NCI-H146 treated with DMSO at 0.1 percent for 48 hours (cell line): Measurements from ENCODE around the gene CHIT1.

ENCODE experiments used
- DNase-seq: peaks from one replicate; lab custom pipeline; 2025; ENCODE audit not compliant: unreplicated experiment; lab: John Stamatoyannopoulos, UW

CHIT1 gene

GRCh38 chr1:203189951-203190352 lies 39.5 kb downstream of the CHIT1 start:
- DNase-seq, result no peak

DNA sequence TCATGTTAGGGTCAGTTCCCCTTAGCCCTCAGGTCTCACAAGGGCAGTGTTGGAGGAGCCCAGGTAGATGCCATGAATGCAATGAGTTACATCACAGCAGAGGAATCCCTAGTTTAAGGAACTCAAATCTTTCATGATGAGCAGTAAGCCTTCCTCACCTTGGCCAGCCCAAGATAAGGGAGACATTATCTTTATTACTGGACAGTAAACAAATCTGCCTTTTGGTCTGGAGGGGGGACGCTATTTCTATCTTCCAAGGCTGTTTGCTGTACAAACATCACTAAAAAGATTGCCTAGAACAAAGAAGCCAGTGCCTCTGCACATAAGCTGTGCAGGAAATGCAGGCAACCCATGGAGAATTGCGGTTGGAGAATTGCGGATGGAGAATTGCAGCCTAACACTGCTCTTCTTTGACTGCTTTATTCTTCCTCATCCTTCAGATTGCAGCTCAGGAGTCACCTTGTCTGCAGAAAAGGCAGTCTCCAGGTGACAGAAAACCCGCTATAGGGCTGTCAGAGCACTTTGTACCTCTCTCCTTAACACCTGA lies 40.7 kb downstream of the CHIT1 start:
- DNase-seq, result peak; percentile 17

DNA sequence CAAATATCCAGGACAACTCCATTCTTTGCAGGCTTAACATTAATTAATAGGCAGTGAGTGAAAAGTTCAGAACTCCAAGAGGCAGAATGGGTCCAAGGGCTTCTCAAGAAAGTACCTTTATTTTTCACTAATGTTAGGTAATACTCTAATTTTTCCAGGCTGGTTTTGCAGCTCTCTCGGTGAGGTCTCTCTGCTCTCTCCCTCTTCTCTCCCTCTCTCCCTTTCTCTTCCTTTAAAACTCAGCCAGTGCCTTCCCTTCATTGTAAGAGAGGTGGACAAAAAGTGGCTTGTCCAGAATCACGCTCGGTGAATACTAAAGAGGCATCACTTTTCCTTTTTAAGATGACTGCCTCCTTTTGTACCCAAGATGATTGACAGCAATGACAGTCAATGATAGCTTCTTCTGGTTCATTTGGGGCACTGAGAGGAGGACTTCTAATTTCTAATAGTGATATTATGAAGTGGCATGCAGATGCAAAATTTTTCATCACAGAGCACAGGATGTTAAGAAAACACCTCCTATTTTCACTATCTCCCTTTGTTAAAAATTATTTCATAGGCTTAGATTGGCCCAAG lies 41.7 kb downstream of the CHIT1 start:
- DNase-seq, result no peak

GRCh38 chr1:203187304-203187685 lies 42.2 kb downstream of the CHIT1 start:
- no peak for DNase-seq

DNA sequence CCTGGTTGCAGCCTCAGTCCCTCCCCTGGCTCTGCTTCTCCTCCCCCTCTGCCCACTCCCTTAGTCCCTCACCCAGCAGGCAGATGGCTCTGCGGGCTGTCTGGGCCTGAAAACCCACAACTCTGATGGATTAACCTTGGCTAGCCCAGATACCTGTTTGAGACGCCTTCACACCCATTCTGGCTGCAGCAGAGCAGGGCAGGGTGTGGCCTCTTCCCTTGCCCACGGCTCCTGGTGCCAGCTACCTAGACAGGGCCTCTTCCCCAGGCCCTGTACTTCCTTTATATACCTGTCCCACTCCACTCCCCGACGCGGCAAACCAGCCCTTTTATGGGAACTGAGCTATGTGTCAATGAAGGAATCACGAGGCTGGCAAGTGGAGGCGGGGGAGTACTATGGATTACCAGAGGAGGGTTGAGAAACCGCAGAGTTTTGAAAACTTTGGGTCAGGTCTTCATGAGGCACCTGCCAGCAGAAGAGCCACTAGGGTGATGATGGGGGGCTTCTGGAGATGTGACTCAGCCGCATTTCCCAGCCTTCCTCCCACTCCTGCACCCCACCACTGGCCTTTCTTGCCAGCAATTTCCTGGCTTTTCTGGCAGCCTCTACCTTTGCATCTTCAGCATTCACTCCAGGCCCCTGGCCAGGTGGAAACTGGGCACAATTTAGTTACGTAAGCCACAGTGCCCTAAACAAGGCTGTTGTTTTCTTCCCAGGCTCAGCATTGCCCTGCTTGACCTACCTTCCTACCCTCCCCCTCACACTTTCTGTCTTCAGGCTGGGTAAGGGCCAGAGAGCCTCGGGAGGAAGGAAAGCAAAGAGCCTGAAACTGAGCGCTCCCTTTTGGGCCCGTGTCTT lies 42.8 kb downstream of the CHIT1 start, which contains the start of gene CHI3L1:
CHI3L1 (minus strand) TSS at position 259 of the 858 bp plus-strand sequence; CDS start at position 178, 81 bp downstream.
- no peak for DNase-seq

- DNase-seq, result no peak
Measured at GRCh38 chr1:203186091-203186445, 43.4 kb downstream of the CHIT1 start.

DNA sequence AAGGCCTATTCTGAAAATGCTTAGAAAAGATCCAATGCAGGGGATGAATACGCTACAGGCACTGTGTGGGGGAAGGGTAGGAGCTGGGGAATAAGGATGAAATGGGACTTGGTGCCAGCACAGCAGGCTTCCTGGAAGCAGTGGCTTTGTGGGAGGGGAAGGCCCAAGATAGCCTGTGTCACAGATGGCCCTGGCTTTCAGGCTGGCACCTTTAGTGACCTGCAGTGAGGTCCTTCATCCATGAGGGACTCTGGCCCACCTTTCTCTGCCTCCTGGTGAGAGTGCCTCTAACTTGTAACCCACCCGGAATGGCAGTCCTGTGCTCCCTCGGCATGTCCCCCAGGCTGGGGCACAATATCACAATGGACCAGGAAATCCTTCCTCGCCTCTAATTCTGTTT lies 43.9 kb downstream of the CHIT1 start:
- DNase-seq, result no peak

GRCh38 chr1:203185061-203185461 lies 44.4 kb downstream of the CHIT1 start:
- no peak for DNase-seq

DNA sequence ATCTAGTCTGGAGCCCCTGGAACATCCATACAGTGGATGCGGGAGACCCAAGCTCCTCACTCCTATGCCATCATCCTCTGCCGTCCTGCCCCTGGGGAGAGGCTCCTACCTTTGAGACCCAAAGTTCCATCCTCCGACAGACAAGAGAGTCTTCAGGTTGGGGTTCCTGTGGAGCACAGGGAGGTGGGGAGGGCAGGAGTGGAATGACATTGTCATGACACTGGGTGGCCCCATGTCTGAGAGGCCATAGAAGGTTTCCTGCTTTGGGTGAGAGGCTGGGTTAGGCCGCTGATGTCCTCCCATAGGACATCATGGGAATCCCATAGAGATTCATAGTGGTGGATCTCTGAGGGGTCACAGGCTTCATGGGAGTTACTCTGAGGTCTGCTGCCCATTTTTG lies 45.0 kb downstream of the CHIT1 start:
- DNase-seq, result no peak

DNA sequence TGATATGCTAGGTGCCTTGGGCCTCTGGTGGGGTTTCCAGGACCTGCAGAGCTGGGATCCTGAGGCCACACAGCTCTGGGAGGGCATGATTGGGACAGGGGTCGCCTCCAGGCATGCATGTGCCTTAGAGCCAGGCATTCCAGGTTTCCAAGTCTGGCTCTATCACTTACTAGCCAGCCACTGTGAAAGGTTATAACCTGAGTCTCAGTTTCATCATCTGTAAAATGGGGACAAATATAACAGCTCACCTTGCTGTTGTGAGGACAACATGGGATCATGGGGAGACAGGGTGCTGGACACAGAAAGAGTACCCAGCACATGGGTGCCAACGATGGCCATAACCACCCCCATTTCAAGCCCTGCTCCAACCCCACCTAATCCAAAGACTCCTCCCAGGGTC lies 45.6 kb downstream of the CHIT1 start:
- DNase-seq, result no peak

- no peak for DNase-seq
Measured at GRCh38 chr1:203182387-203182953, 47.0 kb downstream of the CHIT1 start.

- no peak for DNase-seq
Measured at GRCh38 chr1:203181586-203182386, 47.7 kb downstream of the CHIT1 start.

DNA sequence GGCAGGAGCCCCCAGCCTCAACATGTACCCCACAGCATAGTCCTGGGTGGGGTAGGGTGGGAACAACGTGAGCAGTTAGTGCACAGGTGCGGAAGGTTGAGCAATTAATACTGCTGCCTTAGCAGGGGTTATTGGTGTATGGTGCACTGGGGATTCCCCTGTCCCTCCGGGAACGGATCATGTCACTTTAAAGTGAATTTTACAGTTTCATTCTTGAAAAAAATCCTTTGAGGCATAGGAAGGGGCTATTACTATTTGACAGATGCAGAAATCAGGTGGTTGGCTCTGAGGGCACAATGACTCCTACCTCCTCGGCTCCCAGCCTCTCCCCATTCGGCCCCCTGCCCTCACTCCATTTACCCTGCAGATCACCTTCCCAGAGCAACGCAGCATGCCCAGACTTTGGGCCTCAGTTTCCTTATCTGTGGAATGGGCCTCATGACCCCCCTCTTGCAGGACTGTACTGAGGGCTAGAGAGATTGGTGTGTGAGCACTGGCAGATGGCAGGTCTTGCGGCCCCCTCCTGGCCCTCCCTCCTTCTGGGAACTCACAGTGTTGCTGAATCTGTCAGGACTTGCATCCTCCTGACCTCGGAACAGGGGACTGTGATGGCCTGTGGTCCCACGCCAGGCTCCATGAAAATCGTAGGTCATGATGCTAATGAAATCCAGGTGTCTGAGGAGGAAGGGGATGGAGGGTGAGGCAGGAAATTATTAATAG lies 48.7 kb downstream of the CHIT1 start:
- no peak for DNase-seq

- DNase-seq, result no peak
Measured at GRCh38 chr1:203179667-203180005, 49.8 kb downstream of the CHIT1 start.

DNA sequence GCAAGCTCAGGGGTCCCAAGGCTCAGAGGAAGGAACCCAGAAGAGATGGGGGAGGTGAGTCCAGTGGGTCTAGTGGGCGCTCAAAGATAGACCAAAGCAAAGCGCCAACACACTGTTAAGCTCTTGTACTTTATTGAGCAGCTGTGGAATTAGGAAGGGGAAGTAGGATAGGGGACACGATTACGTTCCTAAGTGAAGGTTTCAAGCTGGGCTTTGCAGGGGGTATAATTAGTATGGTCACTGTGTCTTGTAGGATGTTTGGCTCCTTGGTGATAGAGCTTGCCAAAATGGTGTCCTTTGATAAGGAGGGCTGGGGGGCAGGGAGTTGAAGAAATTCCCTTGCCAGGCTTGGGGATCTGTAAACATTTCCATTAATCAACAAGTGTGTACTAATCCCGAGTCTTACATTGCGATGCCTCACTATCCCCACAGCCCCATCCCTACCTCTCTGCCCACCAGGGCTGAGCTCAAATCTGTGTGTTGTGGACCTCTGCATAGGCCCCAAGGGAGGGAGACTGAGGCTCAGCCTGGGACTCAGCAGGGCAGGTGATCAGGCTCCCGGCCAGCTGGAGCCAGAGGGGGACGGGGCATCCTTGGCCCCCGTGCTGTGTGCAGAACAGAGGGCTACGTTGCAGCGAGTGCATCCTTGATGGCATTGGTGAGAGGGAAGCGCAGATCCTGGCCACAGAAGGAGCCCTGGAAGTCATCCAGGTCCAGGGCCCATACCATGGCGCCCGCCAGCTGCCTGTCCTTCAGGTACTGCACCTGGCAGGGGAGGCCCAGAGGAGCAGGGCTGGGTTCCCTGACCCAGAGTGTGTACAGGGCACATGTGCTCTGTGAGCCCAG lies 50.4 kb downstream of the CHIT1 start:
- no peak for DNase-seq

GRCh38 chr1:203178083-203178482 lies 51.4 kb downstream of the CHIT1 start:
- peak; percentile 8 for DNase-seq

DNA sequence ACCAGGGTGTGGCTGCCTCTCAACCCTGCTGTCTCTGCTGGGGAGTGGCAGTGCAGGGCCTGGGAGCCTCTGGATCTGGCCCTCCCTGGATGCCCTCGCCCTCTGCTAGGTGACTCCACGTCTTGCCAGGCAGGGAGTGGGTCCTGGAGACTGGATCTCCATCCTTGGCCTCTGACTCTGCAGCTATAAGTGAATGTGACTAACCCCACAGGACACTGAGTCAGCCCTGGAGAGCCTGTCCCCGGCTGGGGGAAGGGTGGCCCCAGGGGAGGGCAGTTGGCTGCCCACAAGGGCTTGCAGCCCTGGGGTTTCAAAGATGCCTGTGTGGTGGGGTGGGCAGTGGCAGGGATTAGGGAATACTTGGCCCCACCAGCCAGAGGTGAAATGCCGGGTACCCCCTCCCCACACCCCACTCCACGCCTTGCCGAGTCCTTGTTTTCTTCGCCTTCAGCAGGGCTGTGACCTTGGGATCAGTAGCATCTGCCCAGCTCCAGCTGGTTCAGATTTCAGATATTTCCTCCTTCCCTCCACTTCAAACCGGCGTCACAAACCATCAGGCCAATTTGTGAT lies 51.9 kb downstream of the CHIT1 start:
- no peak for DNase-seq

DNA sequence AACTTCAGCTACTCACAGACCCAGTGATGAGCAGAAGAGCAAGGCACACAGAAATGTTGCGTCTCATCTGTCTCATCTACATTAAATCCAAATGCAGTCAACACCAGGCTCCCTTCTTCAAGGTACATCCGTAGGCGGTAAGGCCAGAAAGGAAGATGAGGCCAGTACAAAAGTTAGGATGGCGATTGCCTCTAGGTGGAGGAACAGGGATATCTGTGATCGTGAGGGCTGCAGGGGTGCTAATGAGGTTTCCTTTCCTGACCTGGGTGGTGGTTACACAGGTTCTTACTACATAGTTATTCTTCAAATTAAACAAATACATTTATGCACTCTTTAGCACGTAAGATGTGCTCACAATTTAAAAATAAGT lies 52.5 kb downstream of the CHIT1 start:
- no peak for DNase-seq

DNA sequence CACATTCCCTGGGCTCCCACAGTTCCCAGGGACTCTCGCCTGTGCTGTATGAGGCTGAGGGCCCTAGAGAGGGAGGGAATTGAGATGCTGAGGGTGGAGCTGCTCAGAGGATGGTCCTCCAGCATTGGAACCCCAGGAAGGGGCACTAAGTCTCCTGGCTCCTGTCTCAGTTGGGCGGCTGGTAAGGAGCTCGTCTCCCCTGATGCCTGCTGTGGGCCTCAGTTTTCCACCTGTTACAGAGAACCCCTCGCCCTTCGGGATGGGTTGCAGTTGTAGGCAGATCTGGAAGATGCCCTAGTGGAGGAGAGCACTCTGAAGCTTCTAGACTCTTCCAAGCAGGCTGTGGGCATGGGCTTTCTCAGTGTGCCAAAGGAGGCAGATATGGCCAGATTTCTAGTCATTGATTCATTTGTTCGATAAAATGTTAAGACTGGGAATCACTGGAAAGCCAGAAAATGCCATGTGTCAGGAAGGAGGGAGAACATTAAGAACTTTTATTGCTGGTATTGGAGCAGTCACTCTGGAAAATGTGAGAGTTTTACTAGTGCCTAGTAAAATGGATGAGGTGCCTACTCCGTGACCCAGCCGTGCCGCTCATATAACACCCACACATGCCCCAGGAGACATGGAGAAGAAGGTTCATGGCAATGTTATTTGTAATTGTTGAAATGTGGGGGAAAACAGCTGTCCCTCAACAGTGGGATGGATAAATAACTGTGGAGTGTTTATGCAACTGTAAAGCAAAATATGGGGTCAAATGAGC lies 53.0 kb downstream of the CHIT1 start:
- no peak for DNase-seq
